Sigmoid colon (tissue), 7 donors: ENCODE measurements around the gene ZBTB21. TPM values are rescaled to one million over a fixed set of nuclear protein-coding genes. Genes with fewer than 3 reads are reported as not detected.

Source experiments
- DNase-seq: peaks from one replicate; pipeline ENCODE4 v3.0.0-alpha.2; 2019
- H3K27ac ChIP-seq, 4 donors: fragments of 200-600 bp; sonication (generic); one replicate each; pipeline ENCODE4 v1.5.1; 2016 to 2019; ENCODE audit warnings: mild to moderate bottlenecking in 1 of 4
- H3K27me3 ChIP-seq, 3 donors: fragments of 200-600 bp; sonication (generic); one replicate each; pipeline ENCODE4 v1.5.1; 2019; ENCODE audit warnings: mild to moderate bottlenecking in 1 of 3
- H3K36me3 ChIP-seq, 4 donors: fragments of 200-600 bp; sonication (generic); one replicate each; pipeline ENCODE4 v1.5.1; 2016 to 2019
- H3K4me1 ChIP-seq, 4 donors: fragments of 200-600 bp; sonication (generic); one replicate each; pipeline ENCODE4 v1.5.1; 2017 to 2019
- H3K4me3 ChIP-seq, 4 donors: fragments of 200-600 bp; sonication (generic); one replicate each; pipeline ENCODE4 v1.5.1; 2017 to 2019; ENCODE audit warnings: mild to moderate bottlenecking in 2 of 4, moderate library complexity in 1 of 4
- H3K9me3 ChIP-seq, 4 donors: fragments of 200-600 bp in 3 of 4; sonication (generic) in 3 of 4; one replicate each; pipeline versions ENCODE4 v1.5.1 to v1.6.1; 2013 to 2019
- CTCF ChIP-seq, 4 experiments: fragments of 450-650 bp in 3 of 4; fragments of 200-600 bp in 1 of 4; IDR thresholded peaks; one replicate each; pipeline ENCODE4 v1.5.1; 2016 to 2019; ENCODE audit warnings: antibody characterized with exemption in 4 of 4, mild to moderate bottlenecking in 3 of 4, moderate library complexity in 2 of 4
- EP300 ChIP-seq, 4 donors: sonication (generic); formaldehyde crosslinking; IDR thresholded peaks; one replicate each; pipeline ENCODE4 v1.6.1; 2017; ENCODE audit warnings: antibody characterized with exemption in 4 of 4
- POLR2A ChIP-seq, 2 donors: fragments of 450-650 bp; IDR thresholded peaks; one replicate each; pipeline ENCODE4 v1.6.1; 2016; ENCODE audit warnings: antibody characterized with exemption in 2 of 2, mild to moderate bottlenecking in 2 of 2, moderate library complexity in 2 of 2
- POLR2AphosphoS5 ChIP-seq, 4 donors: sonication (generic); formaldehyde crosslinking; IDR thresholded peaks; one replicate each; pipeline ENCODE4 v1.6.1; 2017; ENCODE audit warnings: antibody characterized with exemption in 4 of 4
- WGBS, 2 donors: extraction: QIAGEN DNeasy Blood & Tissue Kit; methylation state at CpG; one replicate each; pipeline ENCODE4 v1.1.7; 2013; 5-methylcytosine and 5-hydroxymethylcytosine counted together
- intact Hi-C: fragments of 100-400 bp; cut with DNase I; formaldehyde crosslinking; loops from one replicate; pipeline ENCODE4 v1.15.1; 2023
- polyA plus RNA-seq, 3 donors: library from polyadenylated mRNA; stranded (reverse); fragments of 200-250 nt; gene quantifications; one replicate each; pipeline ENCODE4 v1.2.3, GENCODE V29; 2013
- total RNA-seq, 4 donors: library from RNA; depleted of rRNA; stranded (reverse); fragments of >200 nt; gene quantifications; one replicate each; pipeline ENCODE4 v1.1.0, GENCODE V29; 2016
- donor health status: healthy with polysubstance abuse.
- donor health status: Bipolar disorder and iron deficiency.
- donor health status: healthy.

The ZBTB21 gene
- total and polyA plus RNA-seq, 7 donors, result 1.8 to 14.7 (median 6.9) TPM

GRCh38 chr21:41941941-41942340 is 68.2 kb downstream of the ZBTB21 start:
- H3K36me3 ChIP-seq, result peaks cover 0 to 17% (median 0%) of the 10 kb centered on the region in 4 donors
- intact Hi-C loops, result no loop called here
- no peaks in the 10 kb centered on the region for H3K9me3 ChIP-seq
- TF ChIP-seq CTCF (IDR thresholded peaks at IDR 0.05) (no peak), POLR2A (IDR thresholded peaks at IDR 0.05) (no peak), EP300 (IDR thresholded peaks at IDR 0.05) (no peak), POLR2AphosphoS5 (IDR thresholded peaks at IDR 0.05) (no peak)
- H3K27ac ChIP-seq, result no peak overlapping the region
- WGBS, 2 donors, result 92 to 96% methylated on average over 12 of the region's 12 CpGs
- H3K27me3 ChIP-seq, result no peaks in the 10 kb centered on the region
- DNase-seq, result no peak
- no peak overlapping the region for H3K4me3 ChIP-seq
- H3K4me1 ChIP-seq, result peaks cover 0 to 9% (median 1%) of the 10 kb centered on the region in 4 donors

GRCh38 chr21:41940431-41940830 is 69.7 kb downstream of the ZBTB21 start:
- WGBS, 2 donors, result 95 to 97% methylated on average over 3 of the region's 3 CpGs
- Histone ChIP-seq H3K27ac (no peak overlapping the region), H3K9me3 (no peaks in the 10 kb centered on the region), H3K36me3 (peaks cover 0 to 17% (median 0%) of the 10 kb centered on the region in 4 donors), H3K4me1 (no peaks in the 10 kb centered on the region), H3K27me3 (no peaks in the 10 kb centered on the region), H3K4me3 (no peak overlapping the region)
- intact Hi-C loops, result no loop called here
- TF ChIP-seq POLR2AphosphoS5 (IDR thresholded peaks at IDR 0.05) (no peak), EP300 (IDR thresholded peaks at IDR 0.05) (no peak), CTCF (IDR thresholded peaks at IDR 0.05) (no peak), POLR2A (IDR thresholded peaks at IDR 0.05) (no peak)
- no peak for DNase-seq

GRCh38 chr21:41939391-41939790 is 70.8 kb downstream of the ZBTB21 start:
- no peak for DNase-seq
- H3K9me3 ChIP-seq, result no peaks in the 10 kb centered on the region
- TF ChIP-seq CTCF (IDR thresholded peaks at IDR 0.05) (no peak), EP300 (IDR thresholded peaks at IDR 0.05) (no peak), POLR2AphosphoS5 (IDR thresholded peaks at IDR 0.05) (no peak), POLR2A (IDR thresholded peaks at IDR 0.05) (no peak)
- H3K27ac ChIP-seq, result no peak overlapping the region
- H3K4me3 ChIP-seq, result no peak overlapping the region
- intact Hi-C loops, result no loop called here
- H3K36me3 ChIP-seq, result peaks cover 0 to 17% (median 0%) of the 10 kb centered on the region in 4 donors
- H3K27me3 ChIP-seq, result no peaks in the 10 kb centered on the region
- WGBS, 2 donors, result 95 to 97% methylated on average over 8 of the region's 8 CpGs
- peaks cover 0 to 4% (median 1%) of the 10 kb centered on the region in 4 donors for H3K4me1 ChIP-seq

Other genes with a start within 250 kb of the ZBTB21 start
- gene RIPK4, start 243.3 kb downstream of the ZBTB21 start, total RNA-seq, result under 1 TPM; under 0.01 to 0.54 (median 0.30) TPM
- gene RIPK4, start 243.3 kb downstream of the ZBTB21 start, polyA plus RNA-seq, result 1 to 10 TPM; 4.0 to 7.8 (median 6.9) TPM
- 1 to 10 TPM; 3.5 to 6.9 (median 5.2) TPM for gene PRDM15, start 131.0 kb downstream of the ZBTB21 start, total RNA-seq
- 1 to 10 TPM; 1.2 to 5.7 (median 3.0) TPM for gene PRDM15, start 131.0 kb downstream of the ZBTB21 start, polyA plus RNA-seq
- 10 to 100 TPM; 19.0 to 45.1 (median 22.2) TPM for gene C2CD2, start 56.3 kb downstream of the ZBTB21 start, total RNA-seq
- 1 to 10 TPM; 1.8 to 8.3 (median 3.7) TPM for gene C2CD2, start 56.3 kb downstream of the ZBTB21 start, polyA plus RNA-seq
- gene UMODL1, start 61.0 kb upstream of the ZBTB21 start, total RNA-seq, result not detected
- gene UMODL1, start 61.0 kb upstream of the ZBTB21 start, polyA plus RNA-seq, result under 1 TPM in 2 of 3 donors, not detected in 1; 0.13 to 0.23 TPM
- 10 to 100 TPM in 3 of 4 donors, 1 to 10 TPM in 1; 6.0 to 19.3 (median 13.6) TPM for gene ABCG1, start 208.8 kb upstream of the ZBTB21 start, total RNA-seq
- 10 to 100 TPM in 2 of 3 donors, 1 to 10 TPM in 1; 8.1 to 15.6 (median 10.2) TPM for gene ABCG1, start 208.8 kb upstream of the ZBTB21 start, polyA plus RNA-seq